ENCODE data around the gene ADCK1. TPM values are rescaled to one million over a fixed set of nuclear protein-coding genes. Genes with fewer than 3 reads are reported as not detected.

Gene ADCK1
- total and polyA plus RNA-seq, 2 donors (not counting 3 experiments of a cell fraction or from before 2014, with no cell fraction given) = 4.2 to 6.9 TPM

DNA sequence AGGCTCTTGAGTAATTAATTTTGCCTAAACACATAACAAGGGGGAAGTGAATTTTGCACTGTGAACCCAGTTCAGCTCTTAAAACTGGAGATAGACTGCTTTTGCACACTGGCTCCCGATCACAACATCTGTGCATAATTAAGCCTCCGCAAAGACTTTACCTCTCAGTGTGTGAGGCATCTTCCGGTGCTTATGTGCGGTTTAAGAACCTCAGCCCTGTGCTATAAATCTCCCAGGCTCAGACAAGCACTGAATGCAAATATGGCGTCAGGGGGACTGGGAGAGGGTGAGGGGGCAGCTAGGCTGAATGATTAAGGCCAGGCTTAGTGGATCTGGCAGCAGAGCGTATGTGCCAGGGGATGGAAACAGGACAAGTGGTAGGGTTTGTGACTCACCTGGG, 103.3 kb downstream of the ADCK1 start:
- TF ChIP-seq, protein P1, sequence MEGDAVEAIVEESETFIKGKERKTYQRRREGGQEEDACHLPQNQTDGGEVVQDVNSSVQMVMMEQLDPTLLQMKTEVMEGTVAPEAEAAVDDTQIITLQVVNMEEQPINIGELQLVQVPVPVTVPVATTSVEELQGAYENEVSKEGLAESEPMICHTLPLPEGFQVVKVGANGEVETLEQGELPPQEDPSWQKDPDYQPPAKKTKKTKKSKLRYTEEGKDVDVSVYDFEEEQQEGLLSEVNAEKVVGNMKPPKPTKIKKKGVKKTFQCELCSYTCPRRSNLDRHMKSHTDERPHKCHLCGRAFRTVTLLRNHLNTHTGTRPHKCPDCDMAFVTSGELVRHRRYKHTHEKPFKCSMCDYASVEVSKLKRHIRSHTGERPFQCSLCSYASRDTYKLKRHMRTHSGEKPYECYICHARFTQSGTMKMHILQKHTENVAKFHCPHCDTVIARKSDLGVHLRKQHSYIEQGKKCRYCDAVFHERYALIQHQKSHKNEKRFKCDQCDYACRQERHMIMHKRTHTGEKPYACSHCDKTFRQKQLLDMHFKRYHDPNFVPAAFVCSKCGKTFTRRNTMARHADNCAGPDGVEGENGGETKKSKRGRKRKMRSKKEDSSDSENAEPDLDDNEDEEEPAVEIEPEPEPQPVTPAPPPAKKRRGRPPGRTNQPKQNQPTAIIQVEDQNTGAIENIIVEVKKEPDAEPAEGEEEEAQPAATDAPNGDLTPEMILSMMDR (IDR thresholded peaks at IDR 0.05; ENCODE audit: extremely low read depth in 1 of 2, insufficient read depth in 1 of 2, low read depth in 1 of 2, low read length in 2 of 2) = no peak
- TF ChIP-seq FOS (IDR thresholded peaks at IDR 0.05; ENCODE audit: borderline replicate concordance, insufficient read depth, low read length) (no peak), POLR2A (IDR thresholded peaks at IDR 0.05; ENCODE audit: low read depth, low read length) (no peak), POLR2AphosphoS5 (IDR thresholded peaks at IDR 0.05; ENCODE audit: insufficient read depth, low read depth, low read length) (no peak), GATA2 (IDR thresholded peaks at IDR 0.05; ENCODE audit: insufficient read depth, insufficient read length, low read depth, low read length) (no peak), MYC (IDR thresholded peaks at IDR 0.05; ENCODE audit: low read depth, low read length) (no peak), JUN (IDR thresholded peaks at IDR 0.05; ENCODE audit: borderline replicate concordance, insufficient read depth, insufficient read length, low read depth) (no peak), EZH2 (IDR thresholded peaks at IDR 0.05; ENCODE audit: borderline replicate concordance, low read depth, low read length, severe bottlenecking) (no peak)
- TF ChIP-seq, protein P2, sequence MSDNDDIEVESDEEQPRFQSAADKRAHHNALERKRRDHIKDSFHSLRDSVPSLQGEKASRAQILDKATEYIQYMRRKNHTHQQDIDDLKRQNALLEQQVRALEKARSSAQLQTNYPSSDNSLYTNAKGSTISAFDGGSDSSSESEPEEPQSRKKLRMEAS (IDR thresholded peaks at IDR 0.05; ENCODE audit: insufficient read depth, insufficient read length) = no peak

More for the DNA sequence above, 103.3 kb downstream of the ADCK1 start:
- H3K27me3 ChIP-seq (ENCODE audit: control insufficient read depth in 2 of 2, insufficient read depth in 2 of 2, low read length in 2 of 2) = no peaks in the 10 kb centered on the region
- CTCF ChIA-PET = no interaction called here
- H3K4me1 ChIP-seq (ENCODE audit: control insufficient read depth, extremely low read depth, insufficient read depth, low read length) = no peaks in the 10 kb centered on the region
- dilution Hi-C loops (cut with MboI; ENCODE audit: extremely low pct_ligation_motif_present, low sequenced_read_pairs) (no loop called here), intact Hi-C loops (cut with micrococcal nuclease) (no loop called here)
- H4K20me1 ChIP-seq (replicated peaks; ENCODE audit: control insufficient read depth, extremely low read depth, insufficient read depth, low read length) = no peaks in the 10 kb centered on the region
- H2AFZ ChIP-seq (ENCODE audit: low read depth, low read length) = no peak overlapping the region
- H3K79me2 ChIP-seq (ENCODE audit: control insufficient read depth, insufficient read depth, low read length) = no peaks in the 10 kb centered on the region
- no peaks in the 10 kb centered on the region for H3K9me3 ChIP-seq (replicated peaks; ENCODE audit: control insufficient read depth, insufficient read depth, low read length)
- no peak overlapping the region for H3K4me3 ChIP-seq (replicated peaks in 1 of 3; ENCODE audit: insufficient read depth in 1 of 3, low read depth in 1 of 3, low read length in 3 of 3)
- POLR2A ChIA-PET = no interaction called here
- no peaks in the 10 kb centered on the region for H3K9me1 ChIP-seq (replicated peaks; ENCODE audit: control insufficient read depth, extremely low read depth, insufficient read depth, low read length)
- H3K36me3 ChIP-seq (ENCODE audit: control insufficient read depth in 2 of 2, extremely low read depth in 1 of 2, insufficient read depth in 2 of 2, low read length in 2 of 2) = no peaks in the 10 kb centered on the region
- H3K27ac ChIP-seq (ENCODE audit: insufficient read depth, low read depth, low read length) = no peak overlapping the region
- BruUV-seq (replicated peaks) = no TSS peak
- no peak overlapping the region for H3K4me2 ChIP-seq (ENCODE audit: insufficient read depth, low read length)
- H3K9ac ChIP-seq (replicated peaks; ENCODE audit: extremely low read depth, insufficient read depth, low read length) = no peak overlapping the region
- DNase-seq (ENCODE audit: low read depth, low spot score) = no peak
- FAIRE-seq = no peak
